ENCODE measurements around the gene C16orf95. TPM values are rescaled to one million over a fixed set of nuclear protein-coding genes. Genes with fewer than 3 reads are reported as not detected.
A peak's percentile ranks its signal among the peaks of the same experiment; 100 is the strongest.

Gene C16orf95
- total RNA-seq, 1 experiment from 2014 or later = 5.1 TPM

GRCh38 chr16:87326151-87326571 is 9.0 kb upstream of the C16orf95 start:
- Histone ChIP-seq H3K36me3 (ENCODE audit: insufficient read depth, low read length, poor library complexity, severe bottlenecking) (peaks cover 16% of the 10 kb centered on the region), H3K9me3 (ENCODE audit: low read depth, low read length, poor library complexity, severe bottlenecking) (no peaks in the 10 kb centered on the region), H3K4me1 (ENCODE audit: insufficient read depth, low read length, poor library complexity, severe bottlenecking) (no peaks in the 10 kb centered on the region), H3K4me3 (ENCODE audit: low read depth, low read length, poor library complexity, severe bottlenecking) (no peak overlapping the region), H3K27me3 (replicated peaks; ENCODE audit: insufficient read depth, low read depth, low read length, poor library complexity) (no peaks in the 10 kb centered on the region), H3K27ac (ENCODE audit: low read depth, low read length, poor library complexity, severe bottlenecking) (no peak overlapping the region)
- no TSS peak for BruUV-seq (replicated peaks)
- CTCF ChIA-PET = no interaction called here
- POLR2A ChIA-PET (ENCODE audit: low non-redundant PET) = no interaction called here
- DNase-seq (ENCODE audit: low spot score) = no peak
- intact Hi-C loops (cut with micrococcal nuclease; ENCODE audit: unreplicated experiment) = no loop called here
- TF ChIP-seq EZH2 (IDR thresholded peaks at IDR 0.05; ENCODE audit: borderline replicate concordance, low read depth, low read length, poor library complexity, severe bottlenecking) (no peak), CTCF (conservative IDR thresholded peaks at IDR 0.05; ENCODE audit: low read depth, low read length) (no peak)

- H3K27ac ChIP-seq (ENCODE audit: low read depth, low read length, poor library complexity, severe bottlenecking) = no peak overlapping the region
- TF ChIP-seq CTCF (conservative IDR thresholded peaks at IDR 0.05; ENCODE audit: low read depth, low read length) (no peak), EZH2 (IDR thresholded peaks at IDR 0.05; ENCODE audit: borderline replicate concordance, low read depth, low read length, poor library complexity, severe bottlenecking) (no peak)
- peaks cover 11% of the 10 kb centered on the region for H3K36me3 ChIP-seq (ENCODE audit: insufficient read depth, low read length, poor library complexity, severe bottlenecking)
- no peaks in the 10 kb centered on the region for H3K9me3 ChIP-seq (ENCODE audit: low read depth, low read length, poor library complexity, severe bottlenecking)
- ChIA-PET CTCF (no interaction called here), POLR2A (ENCODE audit: low non-redundant PET) (no interaction called here)
- no peak overlapping the region for H3K4me3 ChIP-seq (ENCODE audit: low read depth, low read length, poor library complexity, severe bottlenecking)
- no peak for DNase-seq (ENCODE audit: low spot score)
- no TSS peak for BruUV-seq (replicated peaks)
- no peaks in the 10 kb centered on the region for H3K27me3 ChIP-seq (replicated peaks; ENCODE audit: insufficient read depth, low read depth, low read length, poor library complexity)
- intact Hi-C loops (cut with micrococcal nuclease; ENCODE audit: unreplicated experiment) = no loop called here
- no peaks in the 10 kb centered on the region for H3K4me1 ChIP-seq (ENCODE audit: insufficient read depth, low read length, poor library complexity, severe bottlenecking)
Observed at GRCh38 chr16:87325423-87325858, 8.2 kb upstream of the C16orf95 start.

DNA sequence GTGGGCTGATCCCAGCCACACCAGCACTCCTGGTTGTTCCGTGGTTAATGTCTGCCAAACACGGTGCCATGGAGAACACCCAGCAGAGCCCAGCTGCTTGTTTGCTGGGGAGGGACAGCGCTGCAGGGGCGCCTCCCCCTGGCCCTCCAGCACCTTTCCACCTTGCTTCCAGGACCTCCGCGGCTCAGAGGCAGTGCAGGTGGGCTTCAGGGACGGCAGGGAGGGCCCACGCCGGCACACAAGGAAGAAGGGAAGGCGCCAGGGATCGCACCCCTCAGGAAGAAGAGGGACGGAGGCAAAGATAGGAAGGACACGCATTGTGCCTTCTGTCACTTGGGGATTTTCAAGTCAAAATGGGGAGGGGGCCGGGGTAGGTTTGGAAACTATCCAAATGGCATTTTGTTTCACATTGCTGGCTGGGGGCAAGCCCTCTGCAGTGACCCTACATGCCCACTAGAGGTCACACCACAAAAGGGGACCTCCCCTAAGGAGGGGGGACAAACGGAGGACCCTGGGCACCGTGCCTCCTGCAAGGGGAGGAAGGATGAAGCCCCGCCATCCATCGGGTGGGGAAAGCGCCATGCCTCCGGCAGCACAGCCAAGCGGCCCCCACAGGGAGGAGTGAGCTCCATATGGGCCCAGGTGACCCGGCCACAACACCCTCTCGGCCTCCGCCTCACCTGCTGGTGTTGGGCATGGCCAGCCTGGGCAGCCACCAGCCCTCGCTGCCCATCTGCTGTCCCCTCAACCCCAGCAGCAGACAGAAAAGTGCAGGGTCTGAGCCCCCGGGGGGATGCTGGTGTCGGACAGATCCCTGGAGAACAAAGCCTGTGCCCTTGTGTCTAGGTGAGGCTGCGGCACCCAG is 7.5 kb upstream of the C16orf95 start:
- no peak overlapping the region for H3K27ac ChIP-seq (ENCODE audit: low read depth, low read length, poor library complexity, severe bottlenecking)
- peaks cover 3% of the 10 kb centered on the region for H3K36me3 ChIP-seq (ENCODE audit: insufficient read depth, low read length, poor library complexity, severe bottlenecking)
- peak; percentile 57 for DNase-seq (ENCODE audit: low spot score)
- TF ChIP-seq EZH2 (IDR thresholded peaks at IDR 0.05; ENCODE audit: borderline replicate concordance, low read depth, low read length, poor library complexity, severe bottlenecking) = no peak
- peak; percentile 74 for TF ChIP-seq CTCF (conservative IDR thresholded peaks at IDR 0.05; ENCODE audit: low read depth, low read length)
- POLR2A ChIA-PET (ENCODE audit: low non-redundant PET) = no interaction called here
- no peaks in the 10 kb centered on the region for H3K4me1 ChIP-seq (ENCODE audit: insufficient read depth, low read length, poor library complexity, severe bottlenecking)
- H3K9me3 ChIP-seq (ENCODE audit: low read depth, low read length, poor library complexity, severe bottlenecking) = no peaks in the 10 kb centered on the region
- CTCF ChIA-PET = no interaction called here
- H3K27me3 ChIP-seq (replicated peaks; ENCODE audit: insufficient read depth, low read depth, low read length, poor library complexity) = no peaks in the 10 kb centered on the region
- H3K4me3 ChIP-seq (ENCODE audit: low read depth, low read length, poor library complexity, severe bottlenecking) = no peak overlapping the region
- intact Hi-C loops (cut with micrococcal nuclease; ENCODE audit: unreplicated experiment) = no loop called here
- BruUV-seq (replicated peaks) = no TSS peak

Data from A673 (cell line).